GM18511 (cell line): Measurements from ENCODE around the gene ALDH3A2.
"Not testable (repeated sequence)": the region's sequence is repeated elsewhere in the genome, so short reads cannot be mapped to it uniquely, and the experiment has no call there.

Experiments used
- ATAC-seq: cut with Tn5 transposase; IDR thresholded peaks from one replicate; pipeline ENCODE4 v1.9.1; 2021; ENCODE audit warnings: mild to moderate bottlenecking, moderate library complexity; ENCODE audit not compliant: unreplicated experiment

ALDH3A2 gene

DNA sequence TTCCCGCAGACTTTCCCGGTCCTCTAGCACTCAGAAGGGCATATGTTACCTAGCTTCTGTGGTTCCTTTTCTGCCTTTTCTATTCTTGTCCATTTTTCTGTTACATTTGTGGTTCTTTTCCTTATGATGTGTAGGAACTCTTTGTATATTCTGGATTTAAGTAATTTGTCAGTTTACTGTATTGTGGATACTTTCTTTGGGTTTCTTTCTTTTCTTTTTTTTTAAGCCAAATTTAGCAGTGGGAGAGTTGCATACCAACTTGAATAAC, 657 bp downstream of the ALDH3A2 start:
- no peak for ATAC-seq

DNA sequence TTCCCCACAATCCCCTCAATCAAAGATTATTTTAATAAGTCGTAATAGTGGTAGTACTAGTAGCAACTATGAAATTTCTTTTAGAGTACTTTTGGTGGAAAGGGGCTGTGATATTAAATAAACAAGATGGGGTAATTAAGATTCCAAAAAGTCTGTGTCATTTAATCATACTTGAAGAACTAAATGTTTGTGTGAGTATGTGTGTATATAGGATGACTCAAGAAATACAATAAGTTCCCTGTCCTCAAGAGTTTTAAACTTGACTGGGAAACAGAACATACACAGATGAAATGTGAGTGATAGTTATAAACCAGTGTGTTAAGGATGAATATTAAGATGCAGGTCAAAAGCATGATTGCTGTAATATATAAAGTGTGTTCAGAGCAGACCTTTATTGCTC, 2.3 kb downstream of the ALDH3A2 start:
- ATAC-seq: no peak

- no peak for ATAC-seq
Measured at GRCh38 chr17:19651451-19652238, 3.1 kb downstream of the ALDH3A2 start.

- ATAC-seq: no peak
Measured at GRCh38 chr17:19652595-19652994, 4.0 kb downstream of the ALDH3A2 start.

DNA sequence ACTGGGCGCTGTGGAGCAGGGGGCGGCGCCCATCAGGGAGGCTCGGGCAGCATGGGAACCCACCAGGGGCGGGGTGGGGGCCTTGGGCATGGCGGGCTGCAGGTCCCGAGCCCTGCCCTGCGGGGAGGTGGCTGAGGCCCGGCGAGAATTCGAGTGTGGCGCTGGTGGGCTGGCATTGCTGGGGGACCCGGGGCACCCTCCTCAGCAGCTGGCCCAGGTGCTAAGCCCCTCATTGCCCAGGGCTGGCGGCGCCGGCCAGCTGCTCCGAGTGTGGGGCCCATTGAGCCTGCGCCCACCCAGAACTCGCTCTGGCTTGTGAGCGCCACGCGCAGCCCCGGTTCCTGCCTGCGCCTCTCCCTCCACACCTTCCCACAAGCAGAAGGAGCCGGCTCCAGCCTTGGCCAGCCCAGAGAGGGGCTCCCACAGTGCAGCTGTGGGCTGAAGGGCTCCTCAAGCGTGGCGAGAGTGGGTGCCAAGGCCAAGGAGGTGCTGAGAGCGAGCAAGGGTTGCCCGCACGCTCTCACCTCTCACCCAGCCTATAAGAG, 5.9 kb downstream of the ALDH3A2 start:
- ATAC-seq: no peak

DNA sequence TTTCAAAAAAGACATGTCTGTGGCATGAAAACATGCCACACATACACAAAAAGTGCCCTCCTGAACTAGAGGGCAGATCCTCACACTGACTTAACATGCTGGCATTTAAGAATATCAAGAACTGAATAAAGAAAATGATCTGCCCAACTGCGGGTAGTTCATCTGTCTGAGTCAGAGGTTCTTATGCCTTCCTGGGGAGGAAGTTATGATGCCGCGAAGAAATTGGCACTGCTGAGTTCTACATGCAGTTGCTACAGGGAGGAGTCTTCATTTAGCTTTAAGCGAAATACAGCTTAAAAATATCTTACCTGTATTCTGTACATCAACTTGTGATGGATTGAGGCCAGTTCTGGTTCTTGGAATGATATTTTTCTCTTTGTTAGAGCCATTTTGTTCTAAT, 6.3 kb downstream of the ALDH3A2 start:
- ATAC-seq: no peak

GRCh38 chr17:19656336-19656735, 7.8 kb downstream of the ALDH3A2 start:
- no peak for ATAC-seq

GRCh38 chr17:19656851-19657581, 8.5 kb downstream of the ALDH3A2 start:
- ATAC-seq: no peak

- ATAC-seq: no peak
Measured at GRCh38 chr17:19659366-19660177, 11.0 kb downstream of the ALDH3A2 start.

GRCh38 chr17:19660219-19660870, 11.8 kb downstream of the ALDH3A2 start:
- no peak for ATAC-seq

- ATAC-seq: no peak
Measured at GRCh38 chr17:19661121-19661520, 12.6 kb downstream of the ALDH3A2 start.

GRCh38 chr17:19663097-19663496, 14.5 kb downstream of the ALDH3A2 start:
- no peak for ATAC-seq

GRCh38 chr17:19664136-19664820, 15.7 kb downstream of the ALDH3A2 start:
- ATAC-seq: no peak

DNA sequence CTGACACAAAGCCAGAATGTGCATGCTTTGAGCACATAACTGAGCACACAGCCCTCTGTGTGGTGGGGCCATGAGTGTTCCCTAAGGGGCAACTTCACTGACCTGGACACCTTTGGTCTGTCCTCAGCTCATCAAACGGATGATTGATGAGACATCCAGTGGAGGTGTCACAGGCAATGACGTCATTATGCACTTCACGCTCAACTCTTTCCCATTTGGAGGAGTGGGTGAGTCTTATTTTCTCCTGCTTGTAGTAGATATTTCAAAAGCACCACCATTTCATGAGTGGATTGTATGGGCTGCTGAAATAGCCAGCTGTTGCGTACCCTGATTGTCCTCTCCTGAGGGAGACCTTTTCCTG, 16.2 kb downstream of the ALDH3A2 start:
- no peak for ATAC-seq

DNA sequence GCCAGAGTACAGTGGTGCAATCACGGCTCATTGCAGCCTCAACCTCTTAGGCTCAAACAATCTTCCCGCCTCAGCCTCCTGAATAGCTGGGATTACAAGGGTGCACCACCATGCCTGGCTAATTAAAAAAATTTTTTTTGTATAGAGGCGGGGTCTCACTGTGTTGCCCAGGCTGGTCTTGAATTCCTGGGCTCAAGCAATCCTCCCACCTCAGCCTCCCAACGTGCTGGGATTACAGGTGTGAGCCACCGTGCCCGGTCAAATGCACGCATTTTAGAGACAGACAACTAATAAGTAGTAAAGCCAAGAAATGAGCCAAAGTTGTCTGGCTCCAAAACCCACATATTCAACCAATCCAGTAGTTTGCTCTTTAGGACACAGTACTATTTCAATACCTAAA, 21.1 kb downstream of the ALDH3A2 start:
- ATAC-seq: not testable (repeated sequence)

DNA sequence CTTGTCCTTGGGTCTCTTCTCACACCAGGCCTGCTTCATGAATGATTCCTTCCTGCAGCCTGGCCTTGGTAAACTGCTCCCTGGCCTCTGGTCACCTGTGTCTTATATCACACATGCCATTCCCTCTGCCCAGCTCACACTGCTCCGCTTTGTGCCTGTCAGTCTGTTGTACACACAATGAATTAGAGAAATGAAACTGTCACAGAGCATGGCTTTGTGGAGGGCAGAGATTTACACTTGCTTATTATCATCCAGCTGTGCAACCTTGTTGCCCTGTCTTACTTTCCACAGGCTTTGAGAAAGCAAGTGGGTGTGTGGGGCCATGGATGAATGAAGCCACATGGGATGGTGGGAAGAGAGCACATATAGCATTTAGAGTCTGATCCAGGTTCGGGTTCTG, 22.4 kb downstream of the ALDH3A2 start:
- ATAC-seq: no peak

DNA sequence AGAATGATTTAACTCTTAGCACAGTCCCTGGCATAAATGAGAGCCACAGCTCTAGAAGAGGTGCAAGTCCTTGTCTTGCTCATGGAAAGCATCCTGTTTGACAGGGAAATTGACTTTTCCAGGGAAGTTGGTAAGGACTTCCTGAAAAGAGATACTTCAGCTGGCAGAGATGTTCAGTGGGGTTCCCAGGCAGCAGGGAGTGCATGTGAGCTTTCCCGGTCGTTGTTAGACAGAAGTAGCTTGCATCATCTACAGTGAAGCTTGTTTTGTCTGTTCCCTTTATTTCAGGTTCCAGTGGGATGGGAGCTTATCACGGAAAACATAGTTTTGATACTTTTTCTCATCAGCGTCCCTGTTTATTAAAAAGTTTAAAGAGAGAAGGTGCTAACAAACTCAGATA, 22.9 kb downstream of the ALDH3A2 start:
- no peak for ATAC-seq

DNA sequence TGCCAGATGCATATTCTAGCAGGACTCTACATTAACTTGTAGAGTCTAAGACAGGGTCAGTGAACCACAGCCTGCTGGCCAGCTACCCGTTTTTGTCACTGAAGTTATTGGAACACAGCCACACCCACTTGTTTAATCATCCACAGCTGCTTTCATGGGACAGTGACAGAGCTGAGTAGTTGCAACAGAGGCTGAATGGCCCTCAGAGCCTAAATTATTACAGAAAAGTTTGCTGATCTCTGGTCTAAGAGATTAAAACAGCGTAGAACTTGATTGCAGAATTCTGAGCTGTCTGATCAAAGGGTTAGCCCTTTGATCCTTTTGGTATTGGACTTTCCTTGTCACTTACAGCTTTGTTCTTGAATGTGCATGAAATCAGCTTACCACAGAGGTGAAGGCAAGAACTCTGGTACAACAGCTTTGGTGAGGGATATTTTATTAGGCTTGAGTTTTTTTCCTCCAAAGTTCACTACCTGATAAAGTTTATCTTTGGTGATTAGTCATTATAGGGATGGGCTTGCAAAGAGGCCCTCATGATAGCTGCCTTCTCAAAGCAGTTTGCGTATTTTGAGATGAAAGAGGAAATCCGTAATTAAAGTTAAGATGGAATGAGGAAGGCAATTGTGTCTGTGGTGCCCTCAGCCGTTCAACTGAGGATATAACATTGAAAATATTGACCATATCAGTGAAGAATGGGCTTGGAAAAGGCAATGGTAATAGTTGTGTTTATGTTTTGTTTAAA, 23.6 kb downstream of the ALDH3A2 start:
- no peak for ATAC-seq

- no peak for ATAC-seq
Measured at GRCh38 chr17:19673623-19674022, 25.1 kb downstream of the ALDH3A2 start.

DNA sequence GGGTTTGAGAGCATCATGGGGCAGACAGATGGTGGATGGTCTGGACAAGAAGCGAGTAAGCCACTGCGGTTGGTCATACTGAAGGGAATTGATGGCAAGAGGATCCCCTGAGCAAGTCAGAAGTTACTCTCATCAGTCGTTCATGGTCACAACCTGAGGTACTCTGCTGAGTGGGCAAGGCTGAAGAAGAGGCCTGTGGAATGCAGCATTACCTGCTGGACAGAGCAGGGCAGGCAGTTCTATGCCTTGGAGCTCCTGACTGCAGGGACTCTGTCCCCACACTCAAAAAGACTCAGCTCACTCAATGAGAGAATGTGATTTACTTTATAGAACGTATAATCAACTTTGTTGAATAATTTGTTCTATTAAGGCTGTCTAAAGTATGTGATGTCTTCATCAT, 28.3 kb downstream of the ALDH3A2 start:
- ATAC-seq: no peak
